G401.6 (cell line): ENCODE data around the gene NXN.
"Not testable (repeated sequence)": the region's sequence is repeated elsewhere in the genome, so short reads cannot be mapped to it uniquely, and the experiment has no call there.

ENCODE experiments used
- FAIRE-seq: peaks from 2 replicates; lab custom pipeline; 2012; peaks lifted over from hg19 to GRCh38; lab: Jason Lieb, UNC

The NXN gene

DNA sequence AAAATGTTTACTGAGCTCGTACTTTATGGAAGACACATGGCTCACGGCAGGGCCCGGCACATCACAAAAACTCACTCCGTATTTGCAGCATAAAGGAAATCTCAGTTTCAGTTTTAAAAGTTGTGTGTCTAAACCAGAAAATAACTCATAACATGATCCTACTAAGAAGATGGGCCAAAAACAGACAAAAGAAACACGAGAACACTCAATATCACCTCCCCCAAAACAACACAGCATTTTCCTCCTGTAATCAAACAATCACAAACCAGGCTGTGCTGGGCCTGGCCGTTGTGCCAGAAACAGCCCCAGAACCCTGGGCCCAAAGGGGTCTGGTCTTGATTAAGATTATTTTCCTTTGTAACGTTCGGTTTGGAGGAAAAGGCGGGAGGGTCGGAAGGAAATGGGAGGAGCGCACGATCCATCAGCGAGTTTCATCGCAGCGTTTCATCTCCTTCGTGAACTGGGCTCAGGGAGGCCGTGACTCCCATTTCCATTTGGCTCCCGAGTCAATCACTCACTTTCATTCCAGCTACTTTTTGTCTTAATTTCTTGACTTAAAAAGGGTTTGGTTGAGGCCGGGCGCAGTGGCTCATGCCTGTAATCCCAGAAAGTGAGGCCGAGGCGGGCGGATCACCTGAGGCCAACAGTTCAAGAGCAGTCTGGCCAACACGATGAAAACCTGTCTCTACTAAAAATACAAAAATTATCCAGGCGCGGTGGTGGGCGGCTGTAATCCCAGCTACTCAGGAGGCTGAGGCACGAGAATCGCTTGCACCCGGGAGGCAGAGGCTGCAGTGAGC lies 61.4 kb downstream of the NXN start:
- no peak for FAIRE-seq

- FAIRE-seq, result no peak
Measured at GRCh38 chr17:917391-917811, 62.2 kb downstream of the NXN start.

- FAIRE-seq, result no peak
Measured at GRCh38 chr17:916315-916714, 63.3 kb downstream of the NXN start.

DNA sequence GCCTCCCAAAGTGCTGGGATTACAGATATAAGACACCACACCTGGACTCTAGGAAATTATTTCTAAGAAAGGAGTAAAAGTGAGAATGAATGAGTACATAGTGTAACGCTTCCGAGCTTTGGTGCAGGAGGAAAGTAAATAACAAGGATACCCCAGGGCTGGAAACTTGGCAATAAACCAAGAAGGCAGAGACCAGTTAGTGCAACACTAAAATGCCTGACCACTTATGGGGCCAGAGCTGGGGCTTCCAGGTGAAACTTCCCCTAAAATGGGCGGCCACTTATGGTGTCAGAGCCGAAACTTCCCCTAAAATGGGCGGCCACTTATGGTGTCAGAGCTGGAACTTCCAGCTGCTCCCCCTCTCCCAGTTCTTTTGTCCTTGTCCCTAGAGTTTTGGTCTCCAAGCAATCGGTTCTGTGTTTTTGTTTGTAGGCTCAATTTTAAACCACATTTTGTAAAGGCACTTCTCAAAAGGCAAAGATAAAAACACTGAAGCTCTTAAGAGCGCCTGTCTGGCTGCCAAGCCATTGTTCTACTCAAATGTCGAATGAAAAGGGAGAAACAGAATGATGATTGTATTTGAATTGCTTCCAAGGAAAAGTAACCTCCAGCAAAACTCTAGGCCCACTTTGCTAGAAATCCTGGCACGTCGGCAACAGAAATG lies 63.9 kb downstream of the NXN start:
- no peak for FAIRE-seq

GRCh38 chr17:914561-914960 lies 65.0 kb downstream of the NXN start:
- no peak for FAIRE-seq

DNA sequence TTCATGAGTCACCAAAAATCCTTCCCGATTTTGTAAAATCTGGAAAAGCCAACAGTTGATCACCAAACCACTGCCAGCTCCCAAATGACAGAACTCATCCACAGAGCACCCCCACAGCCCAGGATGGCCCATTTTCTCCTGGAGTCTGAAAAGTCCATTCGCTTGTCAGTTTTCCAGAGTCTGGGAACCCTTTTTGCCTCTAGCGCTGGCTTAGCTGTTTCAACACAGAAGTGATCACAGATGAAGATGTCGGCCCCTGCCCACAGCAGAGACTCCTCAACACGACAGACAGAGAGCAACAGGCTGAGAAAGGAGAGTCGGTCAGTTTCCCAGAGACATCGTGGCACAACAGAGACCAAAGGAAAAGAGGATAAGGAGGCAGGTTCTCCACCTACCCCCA lies 66.4 kb downstream of the NXN start:
- FAIRE-seq, result no peak

- no peak for FAIRE-seq
Measured at GRCh38 chr17:909642-910323, 69.8 kb downstream of the NXN start.

- FAIRE-seq, result no peak
Measured at GRCh38 chr17:907725-908124, 71.9 kb downstream of the NXN start.

GRCh38 chr17:905708-906107 lies 73.9 kb downstream of the NXN start:
- FAIRE-seq, result not testable (repeated sequence)

GRCh38 chr17:903691-904481 lies 75.7 kb downstream of the NXN start:
- FAIRE-seq, result peak; percentile 93

DNA sequence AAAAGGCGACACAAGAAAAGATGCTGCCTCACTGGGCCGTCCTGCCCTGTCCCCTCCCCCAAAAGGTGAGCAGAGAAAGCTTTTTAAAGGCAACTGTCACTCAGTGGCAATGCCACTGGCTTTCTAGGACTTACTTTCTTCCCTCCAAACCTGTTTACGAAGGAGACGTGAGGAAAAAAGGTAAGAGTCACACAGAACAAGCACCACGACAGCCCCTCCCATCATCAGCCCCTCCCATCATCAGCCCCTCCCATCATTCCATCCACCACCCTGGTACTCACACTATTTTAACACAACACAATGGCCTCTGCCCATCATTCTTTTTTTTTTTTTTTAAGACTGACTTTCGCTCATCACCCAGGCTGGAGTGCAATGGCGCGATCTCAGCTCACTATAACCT lies 77.1 kb downstream of the NXN start:
- no peak for FAIRE-seq

DNA sequence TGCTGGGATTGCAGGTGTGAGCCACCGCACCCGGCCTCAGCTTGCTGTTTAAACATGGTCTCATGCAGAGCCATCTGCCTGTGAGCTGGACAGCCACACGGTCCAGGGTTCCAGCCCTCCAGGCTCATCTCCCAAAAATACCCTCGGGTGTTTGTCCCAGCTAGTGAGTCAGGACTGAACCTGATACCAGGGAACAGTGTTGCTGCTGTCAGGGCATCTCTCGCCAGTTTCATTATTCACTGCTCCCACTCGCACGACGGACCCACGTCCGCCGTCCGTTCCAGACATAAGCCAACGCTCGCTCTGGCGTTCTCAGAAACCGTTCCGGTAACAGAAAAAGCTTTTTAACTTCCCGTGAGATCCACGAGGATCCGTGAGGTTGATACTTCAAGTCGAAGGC lies 77.6 kb downstream of the NXN start:
- FAIRE-seq, result no peak

DNA sequence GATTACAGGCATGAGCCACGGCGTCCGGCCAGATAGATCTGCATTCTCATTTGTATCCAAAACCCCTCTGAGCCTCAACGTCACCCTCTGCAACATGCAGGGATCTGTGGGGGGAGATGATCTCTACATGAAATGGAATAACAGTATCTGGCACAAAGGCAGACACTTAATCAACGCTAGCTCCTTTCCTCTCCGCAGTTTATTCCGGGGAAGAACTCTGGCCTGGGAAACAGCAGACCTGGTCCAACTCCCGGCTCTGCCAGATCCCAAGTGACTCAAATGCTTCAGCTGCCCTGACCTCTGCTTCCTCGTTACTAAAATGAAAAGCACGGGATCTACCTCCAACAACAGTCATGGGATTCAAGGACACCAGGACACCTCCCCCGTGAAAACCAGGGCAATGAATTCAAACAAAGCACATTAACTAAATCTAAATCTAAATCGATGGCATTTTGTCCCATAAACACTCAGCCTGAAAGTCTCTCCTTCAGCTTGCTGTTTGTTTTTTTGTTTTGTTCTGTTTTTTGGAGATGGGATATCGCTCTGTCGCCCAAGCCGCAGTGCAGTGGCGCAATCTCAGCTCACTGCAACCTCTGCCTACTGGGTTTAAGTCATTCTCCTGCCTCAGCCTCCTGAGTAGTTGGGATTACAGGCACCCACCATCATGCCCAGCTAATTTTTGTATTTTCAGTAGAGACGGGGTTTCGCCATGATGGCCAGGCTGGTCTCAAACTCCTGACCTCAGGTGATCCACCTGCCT lies 78.2 kb downstream of the NXN start:
- FAIRE-seq, result no peak

- FAIRE-seq, result no peak
Measured at GRCh38 chr17:900336-900934, 79.1 kb downstream of the NXN start.

GRCh38 chr17:897970-898619 lies 81.5 kb downstream of the NXN start:
- no peak for FAIRE-seq

GRCh38 chr17:896953-897661 lies 82.5 kb downstream of the NXN start:
- no peak for FAIRE-seq

DNA sequence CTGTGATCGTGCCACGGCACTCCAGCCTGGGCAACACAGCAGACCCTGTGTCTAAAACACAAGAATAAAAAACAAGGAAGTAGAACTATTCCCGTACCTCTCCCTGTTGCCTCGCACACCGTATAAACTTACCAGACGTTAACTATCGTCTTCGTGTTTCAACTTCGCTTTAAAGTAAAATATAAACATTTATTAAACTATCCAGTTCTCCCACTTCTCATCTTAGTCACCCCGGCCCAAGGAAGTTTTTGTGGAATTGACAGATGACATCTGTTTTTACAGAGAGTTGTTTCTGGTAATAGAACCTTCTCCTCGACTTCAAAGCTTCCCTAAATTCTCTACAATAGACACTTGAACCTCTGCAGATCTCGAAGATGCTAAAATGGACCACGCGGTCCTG lies 83.1 kb downstream of the NXN start:
- FAIRE-seq, result no peak

DNA sequence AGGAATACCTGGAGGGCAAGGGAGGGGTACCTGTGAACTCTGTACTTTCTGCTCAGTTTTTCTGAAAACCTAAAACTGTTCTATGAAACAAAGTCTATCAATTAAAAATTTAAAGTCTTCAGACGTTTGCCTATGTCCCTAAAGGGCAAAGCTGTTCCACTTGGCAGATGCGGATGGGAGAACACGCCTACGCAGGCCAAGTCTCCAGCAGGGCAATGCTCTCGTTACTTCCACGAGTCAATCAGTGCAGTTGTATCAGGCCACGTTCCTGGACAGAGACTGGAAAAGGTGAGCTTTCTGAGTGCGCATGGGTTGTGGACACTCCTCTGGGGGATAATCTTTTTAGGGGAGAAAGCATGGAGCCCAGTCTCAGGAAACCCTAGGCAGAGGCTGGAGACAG lies 86.6 kb downstream of the NXN start:
- no peak for FAIRE-seq

- FAIRE-seq, result no peak
Measured at GRCh38 chr17:888998-889441, 90.6 kb downstream of the NXN start.

DNA sequence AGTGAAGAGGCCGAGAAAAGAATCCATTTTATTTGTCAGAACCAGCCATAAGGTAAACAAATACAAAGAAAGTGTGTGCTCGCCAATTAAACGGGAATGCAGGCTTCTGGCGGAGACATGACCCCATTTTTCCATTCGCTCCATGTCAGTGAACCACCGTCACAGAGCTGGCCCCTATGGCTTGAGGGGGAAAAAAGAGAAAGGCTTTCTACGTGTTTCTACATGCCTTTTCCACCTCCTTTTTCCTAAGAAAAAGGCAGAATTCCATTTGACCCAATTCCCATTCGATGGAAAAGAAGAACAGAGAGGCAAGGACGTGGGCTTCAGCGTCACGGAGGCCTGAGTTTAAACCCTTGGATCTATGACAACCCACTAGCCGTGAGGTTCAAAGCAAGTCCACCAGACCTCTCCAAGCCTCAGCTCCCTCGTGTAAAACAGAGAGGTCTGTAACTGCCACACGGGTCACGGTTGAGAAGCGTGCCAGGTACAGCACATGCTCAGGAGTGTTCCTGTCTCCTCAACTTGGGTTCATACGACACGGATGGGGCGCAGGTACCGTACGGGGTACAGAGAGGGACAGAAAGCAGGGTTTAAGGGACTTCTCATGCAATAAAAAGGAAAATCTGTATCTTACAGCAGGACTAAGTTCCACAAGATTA lies 91.9 kb downstream of the NXN start:
- FAIRE-seq, result no peak
